ENCODE measurements around the gene HINFP.

The HINFP gene

DNA sequence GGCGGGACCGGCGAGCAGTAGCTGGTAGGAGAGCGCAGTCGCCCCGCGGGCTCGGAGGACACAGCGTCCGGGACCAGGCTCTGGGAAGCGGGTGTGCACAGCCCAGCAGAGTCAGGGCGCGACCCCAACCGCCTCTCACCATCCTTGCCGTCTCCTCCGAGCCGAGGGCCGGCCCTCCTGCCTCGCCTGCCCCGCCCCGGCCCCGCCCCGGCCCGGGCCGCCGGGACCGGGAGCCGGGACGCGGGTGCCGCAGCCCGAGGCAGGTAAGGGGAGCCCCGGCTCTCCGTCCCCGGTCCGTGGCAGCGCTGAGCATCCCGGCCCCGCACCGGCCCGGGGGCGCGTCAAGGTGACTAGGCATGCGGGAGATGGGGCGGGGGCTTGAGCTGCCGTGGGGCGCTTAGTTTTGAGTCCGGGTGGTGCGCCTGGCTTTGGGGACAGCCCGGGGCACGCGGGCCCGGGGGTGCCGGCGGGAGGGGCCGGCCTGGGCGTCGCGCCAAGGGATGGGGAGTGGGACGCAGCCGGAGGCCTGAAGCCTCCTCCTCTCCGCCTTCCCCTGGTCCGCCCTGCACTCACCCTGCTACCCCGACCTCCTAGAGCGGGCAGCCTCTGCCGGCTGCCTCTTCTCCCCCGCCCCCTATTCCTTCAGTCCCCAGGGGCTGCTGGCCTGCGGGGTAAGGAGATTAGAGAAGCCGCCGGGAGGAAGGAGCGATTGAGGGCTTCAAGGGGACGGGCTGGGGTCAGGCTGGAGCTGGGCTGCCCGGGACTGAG lies 27.8 kb downstream of the HINFP start, which contains the start of gene ABCG4:
Gene ABCG4 (plus strand): TSS at position 35 of the 768 bp plus-strand sequence. CDS start 914 bp downstream, outside the sequence.
- DNase-seq (ENCODE audit: low spot score) (no peak), ATAC-seq (ENCODE audit: low read depth) (peak; percentile 41)
- no peaks in the 10 kb centered on the region for H3K4me1 ChIP-seq (ENCODE audit: insufficient read depth, poor library complexity, severe bottlenecking)
- TF ChIP-seq CTCF (IDR thresholded peaks at IDR 0.05; ENCODE audit: poor library complexity, severe bottlenecking) = no peak
- H3K4me3 ChIP-seq (ENCODE audit: severe bottlenecking) = peak within 1 kb of the TSS; percentile 37
- H3K27ac ChIP-seq (ENCODE audit: poor library complexity, severe bottlenecking) = no peak within 1 kb of the TSS
- H3K27me3 ChIP-seq (ENCODE audit: insufficient read depth, poor library complexity, severe bottlenecking) = no peaks in the 10 kb centered on the region
- no peaks in the 10 kb centered on the region for H3K36me3 ChIP-seq (ENCODE audit: low read depth)
- no peaks in the 10 kb centered on the region for H3K9me3 ChIP-seq (ENCODE audit: severe bottlenecking)

- no peak for TF ChIP-seq CTCF (IDR thresholded peaks at IDR 0.05; ENCODE audit: poor library complexity, severe bottlenecking)
- no peaks in the 10 kb centered on the region for H3K9me3 ChIP-seq (ENCODE audit: severe bottlenecking)
- no peak overlapping the region for H3K27ac ChIP-seq (ENCODE audit: poor library complexity, severe bottlenecking)
- DNase-seq (ENCODE audit: low spot score) (no peak), ATAC-seq (ENCODE audit: low read depth) (no peak)
- no peaks in the 10 kb centered on the region for H3K4me1 ChIP-seq (ENCODE audit: insufficient read depth, poor library complexity, severe bottlenecking)
- no peaks in the 10 kb centered on the region for H3K27me3 ChIP-seq (ENCODE audit: insufficient read depth, poor library complexity, severe bottlenecking)
- H3K36me3 ChIP-seq (ENCODE audit: low read depth) = no peaks in the 10 kb centered on the region
- no peak overlapping the region for H3K4me3 ChIP-seq (ENCODE audit: severe bottlenecking)
Observed at GRCh38 chr11:119149786-119150275, 28.5 kb downstream of the HINFP start.

GRCh38 chr11:119152043-119152442 lies 30.7 kb downstream of the HINFP start:
- Histone ChIP-seq H3K9me3 (ENCODE audit: severe bottlenecking) (no peaks in the 10 kb centered on the region), H3K4me1 (ENCODE audit: insufficient read depth, poor library complexity, severe bottlenecking) (no peaks in the 10 kb centered on the region), H3K4me3 (ENCODE audit: severe bottlenecking) (no peak overlapping the region), H3K27me3 (ENCODE audit: insufficient read depth, poor library complexity, severe bottlenecking) (no peaks in the 10 kb centered on the region), H3K27ac (ENCODE audit: poor library complexity, severe bottlenecking) (no peak overlapping the region), H3K36me3 (ENCODE audit: low read depth) (no peaks in the 10 kb centered on the region)
- no peak for ATAC-seq (ENCODE audit: low read depth)
- no peak for TF ChIP-seq CTCF (IDR thresholded peaks at IDR 0.05; ENCODE audit: poor library complexity, severe bottlenecking)
- DNase-seq (ENCODE audit: low spot score) = no peak

- Histone ChIP-seq H3K27ac (ENCODE audit: poor library complexity, severe bottlenecking) (no peak overlapping the region), H3K4me1 (ENCODE audit: insufficient read depth, poor library complexity, severe bottlenecking) (no peaks in the 10 kb centered on the region), H3K27me3 (ENCODE audit: insufficient read depth, poor library complexity, severe bottlenecking) (no peaks in the 10 kb centered on the region), H3K36me3 (ENCODE audit: low read depth) (no peaks in the 10 kb centered on the region), H3K4me3 (ENCODE audit: severe bottlenecking) (no peak overlapping the region), H3K9me3 (ENCODE audit: severe bottlenecking) (no peaks in the 10 kb centered on the region)
- no peak for TF ChIP-seq CTCF (IDR thresholded peaks at IDR 0.05; ENCODE audit: poor library complexity, severe bottlenecking)
- DNase-seq (ENCODE audit: low spot score) (no peak), ATAC-seq (ENCODE audit: low read depth) (no peak)
Observed at GRCh38 chr11:119152604-119153003, 31.2 kb downstream of the HINFP start.
